K562 (cell line): ENCODE measurements around the gene ILK. TPM values are rescaled to one million over a fixed set of nuclear protein-coding genes. Genes with fewer than 3 reads are reported as not detected.
A peak's percentile ranks its signal among the peaks of the same experiment; 100 is the strongest.

ENCODE experiments used
- BRD9 ChIP-seq: fragments of 450-650 bp; IDR thresholded peaks from 2 replicates; pipeline ENCODE4 v1.6.1; 2018; ENCODE audit warnings: low read depth; ENCODE audit not compliant: partially characterized antibody
- CBFB ChIP-seq: sonication (generic); formaldehyde crosslinking; IDR thresholded peaks from 2 replicates; pipeline ENCODE4 v1.4.0; 2020; ENCODE audit warnings: mild to moderate bottlenecking, missing genetic modification reagents
- CUX1 ChIP-seq: fragments of 200-800 bp; sonication (Bioruptor generic); IDR thresholded peaks from 2 replicates; pipeline ENCODE4 v1.6.1; 2016; ENCODE audit warnings: missing genetic modification characterization, missing compliant biosample characterization
- GMEB1 ChIP-seq: fragments of 250-450 bp; sonication (Bioruptor Pico); IDR thresholded peaks from 2 replicates; pipeline ENCODE4 v1.4.0; 2020; ENCODE audit warnings: mild to moderate bottlenecking
- L3MBTL2 ChIP-seq: fragments of 450-650 bp; IDR thresholded peaks from 2 replicates; pipeline ENCODE4 v1.6.1; 2016; ENCODE audit warnings: mild to moderate bottlenecking, moderate library complexity
- MCM7 ChIP-seq, 2 experiments: fragments of 450-650 bp; IDR thresholded peaks; 2 replicates each; pipeline ENCODE4 v1.6.1; 2016 to 2018
- MYBL2 ChIP-seq, 2 experiments: fragments of 450-650 bp in 1 of 2; sonication (generic) in 1 of 2; formaldehyde crosslinking in 1 of 2; IDR thresholded peaks; 2 replicates each; pipeline versions ENCODE4 v1.6.1 to v1.8.1; 2017 to 2022; ENCODE audit warnings: borderline replicate concordance in 1 of 2, inconsistent platforms in 1 of 2, low read depth in 1 of 2, mild to moderate bottlenecking in 1 of 2, missing genetic modification reagents in 1 of 2, moderate library complexity in 1 of 2
- NFRKB ChIP-seq: fragments of 450-650 bp; IDR thresholded peaks from 2 replicates; pipeline ENCODE4 v1.6.1; 2016; ENCODE audit warnings: low read depth
- REST ChIP-seq, 2 experiments: fragments of 450-650 bp; formaldehyde crosslinking in 1 of 2; IDR thresholded peaks; 2 replicates each; pipeline versions ENCODE4 v1.4.0 to v1.6.1; 2014 to 2020; ENCODE audit warnings: mild to moderate bottlenecking in 2 of 2, borderline replicate concordance in 1 of 2, low read depth in 1 of 2
- TBL1XR1 ChIP-seq, 2 experiments: IDR thresholded peaks; 2 replicates each; pipeline ENCODE4 v1.6.1; 2012; ENCODE audit warnings: improper control_type of control experiment in 2 of 2, low read length in 2 of 2, mild to moderate bottlenecking in 1 of 2
- U2AF2 ChIP-seq: fragments of 200-400 bp; formaldehyde crosslinking; optimal IDR thresholded peaks from 2 replicates; pipeline ENCODE3; 2017; ENCODE audit warnings: low read depth, mild to moderate bottlenecking, low read length
- polyA plus RNA-seq, 8 experiments: library from polyadenylated mRNA; depleted of rRNA in 4 of 8; stranded (reverse) in 5 of 8; unstranded in 3 of 8; fragments of >200 nt; fragmentation: Nextera tagmentation in 2 of 8; fragmentation: Illumina TruSeq in 1 of 8; extraction: Ambion mirVana in 2 of 8; extraction: Trizol in 1 of 8; gene quantifications; 2 replicates each; pipeline versions ENCODE4 v1.2.1 to v1.2.3, GENCODE V29; 2011 to 2014; ENCODE audit warnings: inconsistent platforms in 1 of 8, missing spikeins in 1 of 8
- total RNA-seq, 7 experiments: library from RNA; depleted of rRNA in 6 of 7; stranded (reverse); fragments of >200 nt in 6 of 7; fragmentation: Illumina TruSeq in 2 of 7; extraction: Trizol in 2 of 7; gene quantifications; 2 replicates each; pipeline versions ENCODE4 v1.2.1 to v1.2.3, GENCODE V29; 2011 to 2021; ENCODE audit warnings: low replicate concordance in 1 of 7

Gene ILK
- total and polyA plus RNA-seq, 9 of the 15 experiments (the other 6 are each of a cell fraction or from before 2014, with no cell fraction given) = 43.3 to 95.9 (median 58.9) TPM

GRCh38 chr11:6612213-6613041 lies 8.9 kb downstream of the ILK start, which contains the start of gene TAF10 (continued):
- TF ChIP-seq REST (IDR thresholded peaks at IDR 0.05; ENCODE audit: borderline replicate concordance) = no peak
- no peak; the same call in 1 of the 2 replicates for TF ChIP-seq REST (CRISPR knock-in tag; IDR thresholded peaks at IDR 0.05; ENCODE audit: low read depth)
- no peak for TF ChIP-seq BRD9
- no peak for TF ChIP-seq MCM7 (IDR thresholded peaks at IDR 0.05)
- TF ChIP-seq CBFB = peak; percentile 63; the same call in 1 of the 2 replicates
- TF ChIP-seq U2AF2 = no peak
- TF ChIP-seq L3MBTL2 = peak; percentile 92
- no peak for TF ChIP-seq MYBL2 (IDR thresholded peaks at IDR 0.05; ENCODE audit: low read depth)
- no peak for TF ChIP-seq MYBL2 (CRISPR knock-in tag; IDR thresholded peaks at IDR 0.05; ENCODE audit: borderline replicate concordance)
- peak; percentile 52; the same call in 1 of the 2 replicates for TF ChIP-seq GMEB1 (CRISPR knock-in tag)
- TF ChIP-seq TBL1XR1 (IDR thresholded peaks at IDR 0.05; ENCODE audit: low read length in 2 of 2) = no peak
- no peak for TF ChIP-seq CUX1 (CRISPR knock-in tag)
- TF ChIP-seq NFRKB = peak; percentile 81; the same call in 1 of the 2 replicates
